ENCODE data around the gene PIK3AP1.
A peak's percentile ranks its signal among the peaks of the same experiment; 100 is the strongest.

PIK3AP1 gene

GRCh38 chr10:96642530-96642929, 77.8 kb downstream of the PIK3AP1 start:
- no peak overlapping the region for H2BK120ac ChIP-seq (ENCODE audit: low read depth, low read length)
- no peak overlapping the region for H3K14ac ChIP-seq (ENCODE audit: low read length in 2 of 2)
- H2BK12ac ChIP-seq (ENCODE audit: low read length in 2 of 2) = no peak overlapping the region
- H3K9ac ChIP-seq (ENCODE audit: low read length) = no peak overlapping the region
- H4K8ac ChIP-seq (ENCODE audit: low read length) = no peak overlapping the region
- no peak overlapping the region for H3K4ac ChIP-seq (ENCODE audit: low read depth in 1 of 2, low read length in 2 of 2)
- H2AFZ ChIP-seq (ENCODE audit: low read depth, low read length) = no peak overlapping the region
- H3K27me3 ChIP-seq (ENCODE audit: control insufficient read depth in 1 of 2, insufficient read depth in 1 of 2, low read length in 2 of 2) = peaks cover 9 to 25% of the 10 kb centered on the region in 2 experiments
- H3K23ac ChIP-seq (ENCODE audit: low read length in 2 of 2) = no peak overlapping the region
- no peak overlapping the region for H2BK15ac ChIP-seq (ENCODE audit: low read depth, poor library complexity, severe bottlenecking)
- peaks cover 4% of the 10 kb centered on the region for H3K4me1 ChIP-seq (ENCODE audit: control insufficient read depth, insufficient read depth, low read depth, low read length)
- no peak overlapping the region for H4K91ac ChIP-seq (ENCODE audit: low read length)
- H3K18ac ChIP-seq (ENCODE audit: low read depth in 1 of 2, low read length in 2 of 2) = no peak overlapping the region
- no peak overlapping the region for H2AK5ac ChIP-seq (ENCODE audit: low read length, severe bottlenecking)
- no peaks in the 10 kb centered on the region for H3K36me3 ChIP-seq (ENCODE audit: control insufficient read depth in 1 of 2, insufficient read depth in 2 of 2, low read depth in 1 of 2, low read length in 2 of 2)
- H3K27ac ChIP-seq (ENCODE audit: low read length, poor library complexity, severe bottlenecking) = no peak overlapping the region
- H3K4me3 ChIP-seq (ENCODE audit: insufficient read depth in 1 of 2, low read depth in 1 of 2, low read length in 2 of 2) = no peak overlapping the region
- H3K9me3 ChIP-seq (ENCODE audit: control insufficient read depth, low read length) = peaks cover 7% of the 10 kb centered on the region
- no peak for DNase-seq
- WGBS = 67% methylated on average over 3 of the region's 3 CpGs
- no peak overlapping the region for H2BK5ac ChIP-seq (ENCODE audit: low read depth, low read length, poor library complexity, severe bottlenecking)
- no peak overlapping the region for H3K4me2 ChIP-seq (ENCODE audit: low read length, poor library complexity, severe bottlenecking)
- no peaks in the 10 kb centered on the region for H3K79me1 ChIP-seq (replicated peaks; ENCODE audit: low read length, poor library complexity, severe bottlenecking)

- no peak overlapping the region for H3K4me3 ChIP-seq (ENCODE audit: insufficient read depth in 1 of 2, low read depth in 1 of 2, low read length in 2 of 2)
Observed at GRCh38 chr10:96641396-96642295, 78.7 kb downstream of the PIK3AP1 start.

DNA sequence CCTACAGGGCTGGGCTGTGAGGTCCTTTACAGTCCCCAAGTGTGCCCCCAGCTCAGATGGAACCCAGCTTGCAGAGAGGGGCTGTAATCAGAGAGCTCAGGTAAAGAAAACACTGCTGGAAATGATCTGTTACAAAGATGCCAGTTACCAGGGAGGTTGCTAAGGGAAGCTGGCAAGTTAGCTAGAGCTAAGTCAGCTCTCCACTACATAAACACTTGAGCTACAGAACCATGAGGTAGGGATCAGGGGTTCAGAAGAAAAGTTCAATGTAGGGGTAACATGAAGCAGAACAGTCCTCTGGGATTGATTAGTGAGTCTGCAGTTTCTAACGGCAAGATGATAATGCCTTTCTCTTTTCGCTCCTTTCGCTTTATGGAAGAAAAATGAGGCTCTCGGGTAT, 80.4 kb downstream of the PIK3AP1 start:
- Histone ChIP-seq H4K8ac (ENCODE audit: low read length) (no peak overlapping the region), H4K91ac (ENCODE audit: low read length) (no peak overlapping the region), H3K4me2 (ENCODE audit: low read length, poor library complexity, severe bottlenecking) (no peak overlapping the region), H3K9ac (ENCODE audit: low read length) (no peak overlapping the region), H3K14ac (ENCODE audit: low read length in 2 of 2) (no peak overlapping the region), H3K4me3 (ENCODE audit: insufficient read depth in 1 of 2, low read depth in 1 of 2, low read length in 2 of 2) (no peak overlapping the region), H3K9me3 (ENCODE audit: control insufficient read depth, low read length) (peaks cover 7% of the 10 kb centered on the region), H2BK5ac (ENCODE audit: low read depth, low read length, poor library complexity, severe bottlenecking) (no peak overlapping the region), H2BK15ac (ENCODE audit: low read depth, poor library complexity, severe bottlenecking) (no peak overlapping the region), H3K79me1 (replicated peaks; ENCODE audit: low read length, poor library complexity, severe bottlenecking) (no peaks in the 10 kb centered on the region), H3K23ac (ENCODE audit: low read length in 2 of 2) (no peak overlapping the region), H3K18ac (ENCODE audit: low read depth in 1 of 2, low read length in 2 of 2) (no peak overlapping the region), H3K4me1 (ENCODE audit: control insufficient read depth, insufficient read depth, low read depth, low read length) (no peaks in the 10 kb centered on the region), H3K36me3 (ENCODE audit: control insufficient read depth in 1 of 2, insufficient read depth in 2 of 2, low read depth in 1 of 2, low read length in 2 of 2) (no peaks in the 10 kb centered on the region), H2BK12ac (ENCODE audit: low read length in 2 of 2) (no peak overlapping the region), H2BK120ac (ENCODE audit: low read depth, low read length) (no peak overlapping the region), H3K4ac (ENCODE audit: low read depth in 1 of 2, low read length in 2 of 2) (no peak overlapping the region), H2AK5ac (ENCODE audit: low read length, severe bottlenecking) (no peak overlapping the region), H3K27ac (ENCODE audit: low read length, poor library complexity, severe bottlenecking) (no peak overlapping the region), H3K27me3 (ENCODE audit: control insufficient read depth in 1 of 2, insufficient read depth in 1 of 2, low read length in 2 of 2) (peaks cover 11 to 19% of the 10 kb centered on the region in 2 experiments), H2AFZ (ENCODE audit: low read depth, low read length) (no peak overlapping the region)
- 86% methylated on average over 4 of the region's 4 CpGs for WGBS
- DNase-seq = no peak

More at GRCh38 chr10:96641396-96642295, 78.7 kb downstream of the PIK3AP1 start:
- Histone ChIP-seq H3K27me3 (ENCODE audit: control insufficient read depth in 1 of 2, insufficient read depth in 1 of 2, low read length in 2 of 2) (peaks cover 11 to 19% of the 10 kb centered on the region in 2 experiments), H3K23ac (ENCODE audit: low read length in 2 of 2) (no peak overlapping the region), H3K79me1 (replicated peaks; ENCODE audit: low read length, poor library complexity, severe bottlenecking) (no peaks in the 10 kb centered on the region), H3K14ac (ENCODE audit: low read length in 2 of 2) (no peak overlapping the region), H4K91ac (ENCODE audit: low read length) (no peak overlapping the region), H4K8ac (ENCODE audit: low read length) (no peak overlapping the region), H3K4ac (ENCODE audit: low read depth in 1 of 2, low read length in 2 of 2) (no peak overlapping the region), H2BK12ac (ENCODE audit: low read length in 2 of 2) (no peak overlapping the region), H3K18ac (ENCODE audit: low read depth in 1 of 2, low read length in 2 of 2) (no peak overlapping the region), H2BK15ac (ENCODE audit: low read depth, poor library complexity, severe bottlenecking) (no peak overlapping the region), H2AK5ac (ENCODE audit: low read length, severe bottlenecking) (peak overlapping the region; percentile 41), H2AFZ (ENCODE audit: low read depth, low read length) (no peak overlapping the region), H3K9me3 (ENCODE audit: control insufficient read depth, low read length) (peaks cover 7% of the 10 kb centered on the region), H3K4me1 (ENCODE audit: control insufficient read depth, insufficient read depth, low read depth, low read length) (peaks cover 4% of the 10 kb centered on the region), H2BK5ac (ENCODE audit: low read depth, low read length, poor library complexity, severe bottlenecking) (no peak overlapping the region), H3K9ac (ENCODE audit: low read length) (no peak overlapping the region), H3K36me3 (ENCODE audit: control insufficient read depth in 1 of 2, insufficient read depth in 2 of 2, low read depth in 1 of 2, low read length in 2 of 2) (no peaks in the 10 kb centered on the region), H3K4me2 (ENCODE audit: low read length, poor library complexity, severe bottlenecking) (no peak overlapping the region), H2BK120ac (ENCODE audit: low read depth, low read length) (no peak overlapping the region), H3K27ac (ENCODE audit: low read length, poor library complexity, severe bottlenecking) (no peak overlapping the region)
- DNase-seq = no peak
- 72% methylated on average over 5 of the region's 12 CpGs for WGBS

- peaks cover 11 to 22% of the 10 kb centered on the region in 2 experiments for H3K27me3 ChIP-seq (ENCODE audit: control insufficient read depth in 1 of 2, insufficient read depth in 1 of 2, low read length in 2 of 2)
- no peak overlapping the region for H3K18ac ChIP-seq (ENCODE audit: low read depth in 1 of 2, low read length in 2 of 2)
- no peak overlapping the region for H2AK5ac ChIP-seq (ENCODE audit: low read length, severe bottlenecking)
- H4K91ac ChIP-seq (ENCODE audit: low read length) = no peak overlapping the region
- DNase-seq = no peak
- no peak overlapping the region for H3K4ac ChIP-seq (ENCODE audit: low read depth in 1 of 2, low read length in 2 of 2)
- H2BK15ac ChIP-seq (ENCODE audit: low read depth, poor library complexity, severe bottlenecking) = no peak overlapping the region
- no peak overlapping the region for H3K23ac ChIP-seq (ENCODE audit: low read length in 2 of 2)
- no peaks in the 10 kb centered on the region for H3K36me3 ChIP-seq (ENCODE audit: control insufficient read depth in 1 of 2, insufficient read depth in 2 of 2, low read depth in 1 of 2, low read length in 2 of 2)
- H3K4me3 ChIP-seq (ENCODE audit: insufficient read depth in 1 of 2, low read depth in 1 of 2, low read length in 2 of 2) = no peak overlapping the region
- H3K14ac ChIP-seq (ENCODE audit: low read length in 2 of 2) = no peak overlapping the region
- H3K9ac ChIP-seq (ENCODE audit: low read length) = no peak overlapping the region
- no peak overlapping the region for H2BK120ac ChIP-seq (ENCODE audit: low read depth, low read length)
- no peak overlapping the region for H3K4me2 ChIP-seq (ENCODE audit: low read length, poor library complexity, severe bottlenecking)
- H3K9me3 ChIP-seq (ENCODE audit: control insufficient read depth, low read length) = peaks cover 7% of the 10 kb centered on the region
- H3K27ac ChIP-seq (ENCODE audit: low read length, poor library complexity, severe bottlenecking) = no peak overlapping the region
- H2BK12ac ChIP-seq (ENCODE audit: low read length in 2 of 2) = no peak overlapping the region
- H4K8ac ChIP-seq (ENCODE audit: low read length) = no peak overlapping the region
- no peak overlapping the region for H2BK5ac ChIP-seq (ENCODE audit: low read depth, low read length, poor library complexity, severe bottlenecking)
- H3K4me1 ChIP-seq (ENCODE audit: control insufficient read depth, insufficient read depth, low read depth, low read length) = no peaks in the 10 kb centered on the region
- WGBS = 71% methylated on average over 3 of the region's 6 CpGs
- no peak overlapping the region for H2AFZ ChIP-seq (ENCODE audit: low read depth, low read length)
- no peaks in the 10 kb centered on the region for H3K79me1 ChIP-seq (replicated peaks; ENCODE audit: low read length, poor library complexity, severe bottlenecking)
Observed at GRCh38 chr10:96638696-96639095, 81.6 kb downstream of the PIK3AP1 start.
